CD4-positive, alpha-beta T cell treated with Interleukin-4 for 4 hours (primary cell): ENCODE data around the gene RPL29.
"Not testable (repeated sequence)": the region's sequence is repeated elsewhere in the genome, so short reads cannot be mapped to it uniquely, and the experiment has no call there.

Experiments
- DNase-seq: peaks from one replicate; pipeline ENCODE4 v3.0.0-alpha.2; 2020

The RPL29 gene

DNA sequence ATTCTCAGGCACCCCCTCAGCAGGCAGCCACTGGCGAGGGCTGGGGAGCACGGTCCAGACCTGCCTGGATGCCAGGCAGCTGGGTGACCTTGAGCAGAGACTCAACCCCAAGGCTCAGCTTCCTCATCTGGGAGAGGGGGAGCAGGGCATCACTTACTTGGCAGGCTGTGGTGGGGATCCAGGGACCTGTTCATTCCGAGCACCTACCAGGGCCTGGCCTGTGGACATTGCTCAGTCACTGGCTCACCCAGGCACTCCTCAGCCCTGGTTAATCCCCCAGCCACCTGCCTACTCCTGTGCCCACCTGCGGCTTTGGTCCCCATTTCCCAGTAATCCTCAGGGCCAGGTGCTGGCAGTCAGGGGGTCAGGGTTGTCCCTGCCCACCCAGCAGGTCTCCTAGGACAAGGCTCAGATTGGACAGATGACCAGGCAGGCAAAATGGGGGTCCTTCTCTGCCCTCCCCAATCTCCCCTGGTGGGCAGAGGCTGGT lies 9.3 kb upstream of the RPL29 start:
- DNase-seq, result no peak

GRCh38 chr3:52004163-52004787 lies 8.6 kb upstream of the RPL29 start:
- no peak for DNase-seq

- no peak for DNase-seq
Observed at GRCh38 chr3:52002748-52003147, 7.1 kb upstream of the RPL29 start.

- DNase-seq, result peak; percentile 78
Observed at GRCh38 chr3:52001443-52001974, 5.8 kb upstream of the RPL29 start.

- DNase-seq, result no peak
Observed at GRCh38 chr3:51999846-52000245, 4.2 kb upstream of the RPL29 start.

DNA sequence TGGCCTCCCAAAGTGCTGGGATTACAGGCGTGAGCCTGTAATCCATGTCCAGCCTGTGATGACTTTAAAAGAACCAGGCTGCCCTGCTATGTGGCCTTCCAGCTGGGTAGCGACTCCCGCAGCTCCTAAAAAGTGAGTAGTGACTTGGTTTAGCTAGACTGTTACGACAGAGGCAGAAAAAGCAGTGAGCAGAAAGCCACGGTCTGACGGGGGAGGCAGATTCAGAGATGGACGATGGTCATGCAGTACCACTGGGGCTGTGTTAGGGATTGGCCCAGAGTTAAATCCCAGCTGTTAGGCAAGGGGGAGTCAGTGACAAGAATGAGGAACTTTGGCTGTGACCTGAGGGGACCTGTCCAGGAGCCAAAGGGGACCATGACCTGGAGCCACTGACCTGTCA lies 3.1 kb upstream of the RPL29 start:
- DNase-seq, result no peak

- no peak for DNase-seq
Observed at GRCh38 chr3:51997935-51998596, 2.4 kb upstream of the RPL29 start.

- DNase-seq, result no peak
Observed at GRCh38 chr3:51997172-51997571, 1.5 kb upstream of the RPL29 start.

GRCh38 chr3:51994530-51994929 lies 1.2 kb downstream of the RPL29 start:
- DNase-seq, result no peak

- DNase-seq, result not testable (repeated sequence)
Observed at GRCh38 chr3:51993657-51994056, 2.0 kb downstream of the RPL29 start.

GRCh38 chr3:51992017-51992682 lies 3.5 kb downstream of the RPL29 start:
- DNase-seq, result no peak

- not testable (repeated sequence) for DNase-seq
Observed at GRCh38 chr3:51990501-51990971, 5.2 kb downstream of the RPL29 start.

DNA sequence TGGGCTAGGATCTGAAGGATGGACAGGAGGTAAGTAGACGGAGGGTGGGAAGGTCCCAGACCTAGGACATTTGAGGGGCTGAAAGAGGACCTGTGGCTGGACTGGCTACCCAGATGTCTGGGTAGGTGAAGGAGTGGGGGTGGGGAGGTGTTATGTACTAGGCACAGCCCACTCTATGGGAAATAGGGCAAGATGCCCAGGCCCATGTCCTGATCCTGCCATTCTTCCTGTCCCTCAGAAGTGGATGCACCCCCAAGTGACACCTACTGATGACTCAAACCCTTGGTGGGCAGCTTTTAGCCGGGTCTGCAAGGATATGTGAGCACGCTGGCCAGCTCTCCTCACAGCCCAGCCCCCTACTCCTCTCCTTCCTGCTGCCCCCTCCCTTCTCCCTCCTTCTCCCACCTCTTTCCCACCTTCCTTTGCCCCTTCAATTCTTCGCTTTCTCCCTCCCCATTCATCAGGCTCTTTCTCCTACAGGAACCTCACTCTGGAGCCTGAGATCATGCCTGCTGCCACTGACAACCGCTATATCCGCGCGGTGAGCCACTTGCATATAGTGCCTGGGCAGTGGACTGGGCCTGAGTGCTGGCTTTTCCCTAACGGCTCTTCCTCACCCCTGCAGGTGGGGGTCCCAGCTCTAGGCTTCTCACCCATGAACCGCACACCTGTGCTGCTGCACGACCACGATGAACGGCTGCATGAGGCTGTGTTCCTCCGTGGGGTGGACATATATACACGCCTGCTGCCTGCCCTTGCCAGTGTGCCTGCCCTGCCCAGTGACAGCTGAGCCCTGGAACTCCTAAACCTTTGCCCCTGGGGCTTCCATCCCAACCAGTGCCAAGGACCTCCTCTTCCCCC lies 7.2 kb downstream of the RPL29 start:
- DNase-seq, result no peak

GRCh38 chr3:51987568-51987967 lies 8.1 kb downstream of the RPL29 start:
- DNase-seq, result no peak

DNA sequence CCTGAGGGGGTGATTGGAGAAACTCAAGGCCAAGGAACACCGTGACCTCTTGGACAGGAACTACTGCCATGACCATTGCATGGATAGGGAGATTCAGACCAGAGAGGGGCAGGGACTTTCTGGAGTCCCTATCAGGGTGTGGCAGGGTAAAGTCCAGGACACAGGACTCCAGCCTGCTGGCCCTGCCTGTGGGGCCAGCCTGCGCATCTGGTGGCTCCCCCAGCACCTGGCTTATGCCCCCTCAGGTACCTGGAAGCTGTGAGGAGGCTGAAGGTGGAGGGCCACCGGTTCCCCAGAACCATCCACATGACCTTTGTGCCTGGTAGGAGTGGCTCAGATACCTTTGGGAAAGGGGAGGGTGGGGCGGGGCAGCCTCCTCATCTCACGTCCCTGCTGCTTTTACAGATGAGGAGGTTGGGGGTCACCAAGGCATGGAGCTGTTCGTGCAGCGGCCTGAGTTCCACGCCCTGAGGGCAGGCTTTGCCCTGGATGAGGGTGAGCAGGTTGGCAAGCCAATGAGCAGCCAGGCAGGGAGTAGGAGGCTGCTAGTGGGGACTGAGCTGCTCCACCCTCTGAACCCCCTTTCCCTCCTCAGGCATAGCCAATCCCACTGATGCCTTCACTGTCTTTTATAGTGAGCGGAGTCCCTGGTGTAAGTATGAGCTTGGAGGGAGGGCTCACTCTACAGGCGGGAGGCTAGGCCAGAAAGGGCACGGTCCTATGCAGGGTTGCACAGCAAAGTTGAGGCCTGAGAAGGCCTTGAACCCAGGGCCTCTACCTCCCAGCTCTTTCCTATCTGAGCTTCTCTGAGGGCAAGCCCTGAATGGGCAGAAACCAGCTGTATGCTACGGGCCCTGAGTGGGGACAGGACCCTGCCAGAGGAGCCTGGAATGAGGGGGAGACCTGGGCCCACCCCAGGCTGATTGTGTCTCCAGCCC lies 9.4 kb downstream of the RPL29 start:
- no peak for DNase-seq

- no peak for DNase-seq
Observed at GRCh38 chr3:51985063-51985462, 10.6 kb downstream of the RPL29 start.

DNA sequence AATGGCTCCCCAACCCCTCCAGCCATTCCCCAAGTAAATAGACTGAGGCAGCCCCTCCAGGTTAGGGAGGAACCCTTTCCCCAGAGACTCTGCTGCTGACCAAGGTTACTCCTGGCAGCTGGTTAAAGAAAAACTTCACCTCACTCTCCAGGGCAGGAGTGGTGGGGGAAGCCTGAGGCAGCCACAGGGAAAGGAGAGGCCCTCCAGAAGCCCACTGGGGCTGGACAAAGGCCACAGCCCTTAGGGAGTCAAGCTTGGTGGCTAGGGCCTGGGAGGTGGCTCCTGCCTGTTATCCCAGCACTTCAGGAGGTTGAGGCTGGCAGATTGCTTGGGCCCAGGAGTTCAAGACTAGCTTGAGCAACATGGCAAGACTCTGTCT lies 11.4 kb downstream of the RPL29 start:
- no peak for DNase-seq

DNA sequence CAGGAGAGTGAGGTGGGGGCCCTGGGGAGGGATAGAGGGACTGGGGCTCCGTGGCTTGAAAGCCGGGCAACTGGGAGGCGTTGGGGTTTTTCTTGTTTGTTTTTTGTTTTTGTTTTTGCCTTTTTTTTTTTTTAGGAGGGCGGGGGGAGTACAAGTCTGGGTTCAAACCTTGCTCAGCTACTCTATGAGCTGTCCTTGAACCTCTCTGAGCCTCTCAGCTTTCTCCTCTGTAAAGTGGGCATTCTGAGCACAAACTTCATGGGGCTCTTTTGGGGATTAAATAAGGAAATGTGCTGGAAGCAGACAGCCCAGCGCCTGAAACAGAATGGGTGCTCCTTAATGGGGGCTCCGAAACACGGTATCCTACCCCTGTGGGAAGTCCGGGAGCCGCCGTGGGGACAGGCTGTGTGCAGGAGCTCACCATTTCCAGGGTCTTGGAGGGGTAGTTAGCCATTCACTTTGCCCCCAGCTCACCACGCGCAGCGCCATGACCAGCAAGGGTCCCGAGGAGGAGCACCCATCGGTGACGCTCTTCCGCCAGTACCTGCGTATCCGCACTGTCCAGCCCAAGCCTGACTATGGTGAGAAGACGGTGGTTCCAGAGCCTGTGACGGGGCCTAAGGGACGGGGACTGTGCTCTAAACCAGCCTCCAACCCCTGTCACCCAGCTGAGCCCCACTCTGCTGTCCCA lies 12.0 kb downstream of the RPL29 start:
- no peak for DNase-seq

- peak; percentile 59 for DNase-seq
Observed at GRCh38 chr3:51982838-51983577, 12.7 kb downstream of the RPL29 start, which contains the start of gene ACY1. Gene ACY1 (plus strand): TSS chr3:51983535. CDS start chr3:51984065, 530 bp downstream.

DNA sequence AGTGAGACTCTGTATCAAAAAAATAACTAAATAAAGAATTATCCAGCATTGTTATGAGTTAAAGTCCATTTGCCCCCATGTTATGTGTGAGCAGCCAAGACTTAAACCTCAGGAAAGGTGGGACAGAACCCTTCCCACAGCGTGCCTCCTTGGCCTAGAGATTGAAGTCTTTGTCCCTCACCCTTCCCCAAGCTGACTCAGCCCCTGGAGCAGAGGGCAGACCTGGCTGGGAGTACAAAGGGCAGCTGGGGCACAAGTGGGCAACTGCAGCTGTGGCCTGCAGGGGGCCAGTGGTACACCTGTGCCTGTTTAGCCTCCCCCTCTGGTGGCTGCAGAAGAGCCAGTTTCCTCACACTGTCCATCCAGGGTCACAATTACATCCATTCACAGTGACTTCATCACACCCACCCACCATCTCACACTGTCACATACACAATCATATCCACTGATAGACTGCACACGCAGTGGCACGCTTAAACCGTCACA lies 13.3 kb downstream of the RPL29 start:
- DNase-seq, result no peak
